Measurements from ENCODE around the gene DLX2. TPM values are rescaled to one million over a fixed set of nuclear protein-coding genes. Genes with fewer than 3 reads are reported as not detected.

DLX2 gene
- total and polyA plus RNA-seq, 2 of the 13 experiments (the other 11 are each of a cell fraction or from before 2014, with no cell fraction given) = 0.07 to 0.15 TPM

- TF ChIP-seq ZNF142 (CRISPR knock-in tag; IDR thresholded peaks at IDR 0.05) (no peak), SAP130 (CRISPR knock-in tag; IDR thresholded peaks at IDR 0.05; ENCODE audit: low read depth) (peak; percentile 64; the same call in 1 of the 2 replicates), DZIP1 (CRISPR knock-in tag; IDR thresholded peaks at IDR 0.05) (no peak), E2F2 (CRISPR knock-in tag; IDR thresholded peaks at IDR 0.05; ENCODE audit: borderline replicate concordance) (no peak), RORA (CRISPR knock-in tag; IDR thresholded peaks at IDR 0.05) (no peak), DRAP1 (CRISPR knock-in tag; IDR thresholded peaks at IDR 0.05) (peak; percentile 30; the same call in 1 of the 2 replicates), ZNF441 (CRISPR knock-in tag; IDR thresholded peaks at IDR 0.05; ENCODE audit: borderline replicate concordance) (no peak), IRX3 (CRISPR knock-in tag; IDR thresholded peaks at IDR 0.05; ENCODE audit: borderline replicate concordance, low read depth) (no peak), MZF1 (CRISPR knock-in tag; IDR thresholded peaks at IDR 0.05; ENCODE audit: borderline replicate concordance) (no peak), LCORL (IDR thresholded peaks at IDR 0.05) (no peak), LCORL (CRISPR knock-in tag; IDR thresholded peaks at IDR 0.05) (0 out of 2 replicates have a peak, but pooled peaks have one; percentile 23), CENPX (CRISPR knock-in tag; IDR thresholded peaks at IDR 0.05) (no peak), IKZF5 (CRISPR knock-in tag; IDR thresholded peaks at IDR 0.05) (peak; percentile 46; the same call in 1 of the 2 replicates), SIN3B (IDR thresholded peaks at IDR 0.05; ENCODE audit: low read length) (no peak), TAF15 (IDR thresholded peaks at IDR 0.05; ENCODE audit: low read depth, low read length, poor library complexity, severe bottlenecking) (no peak), RXRA (CRISPR knock-in tag; IDR thresholded peaks at IDR 0.05) (0 out of 2 replicates have a peak, but pooled peaks have one; percentile 40), ZSCAN22 (CRISPR knock-in tag; IDR thresholded peaks at IDR 0.05) (no peak), SP1 (IDR thresholded peaks at IDR 0.05) (no peak), SP1 (CRISPR knock-in tag; IDR thresholded peaks at IDR 0.05) (peak; percentile 79)
These were observed 972 bp upstream of the DLX2 start (continued) for GRCh38 chr2:172103471-172104272.
